CD4-positive, CD25-positive, alpha-beta regulatory T cell (primary cell): Measurements from ENCODE around the gene MC2R. TPM values are rescaled to one million over a fixed set of nuclear protein-coding genes. Genes with fewer than 3 reads are reported as not detected.

Experiments used
- ATAC-seq, 2 donors: fragments of 150-1000 bp; cut with Tn5 transposase; one replicate each; pipeline ENCODE4 v1.10.0; 2021; ENCODE audit warnings: low read depth in 2 of 2, moderate number of reproducible peaks in 2 of 2, moderate library complexity in 1 of 2
- DNase-seq, 3 donors: peaks; one replicate each; pipeline versions ENCODE4 v3.0.0 to v3.0.0-alpha.2; 2012 to 2022; ENCODE audit warnings: mixed read lengths in 1 of 3
- H3K27ac ChIP-seq: one replicate; pipeline ENCODE4 v1.7.0; 2013; ENCODE audit warnings: mild to moderate bottlenecking, low read length; ENCODE audit not compliant: insufficient read depth, poor library complexity, severe bottlenecking
- H3K27me3 ChIP-seq: one replicate; pipeline ENCODE4 v1.7.0; 2013; ENCODE audit warnings: low read length; ENCODE audit not compliant: control insufficient read depth, insufficient read depth
- H3K36me3 ChIP-seq: one replicate; pipeline ENCODE4 v1.7.0; 2013; ENCODE audit warnings: mild to moderate bottlenecking, low read length, moderate library complexity; ENCODE audit not compliant: control insufficient read depth, insufficient read depth
- H3K4me1 ChIP-seq: 2 replicates; pipeline ENCODE4 v1.7.0; 2013; ENCODE audit warnings: mild to moderate bottlenecking, low read length; ENCODE audit not compliant: insufficient read depth, control insufficient read depth, poor library complexity, severe bottlenecking
- H3K4me3 ChIP-seq: one replicate; pipeline ENCODE4 v1.7.0; 2013; ENCODE audit warnings: low read depth, mild to moderate bottlenecking, low read length, moderate library complexity
- H3K9me3 ChIP-seq, 2 experiments: 1 replicate in 1 of 2; 2 replicates in 1 of 2; pipeline ENCODE4 v1.7.0; 2013; ENCODE audit warnings: low read length in 2 of 2, mild to moderate bottlenecking in 1 of 2, moderate library complexity in 1 of 2; ENCODE audit not compliant: control insufficient read depth in 2 of 2
- H3K27ac Mint-ChIP-seq, 3 donors: one replicate each; pipeline ENCODE4 v1.8.0; 2020 to 2022; ENCODE audit warnings: mild to moderate bottlenecking in 3 of 3, mixed read lengths in 3 of 3, moderate library complexity in 2 of 3
- H3K27me3 Mint-ChIP-seq: one replicate; pipeline ENCODE4 v1.8.0; 2022; ENCODE audit warnings: mild to moderate bottlenecking, mixed read lengths
- H3K36me3 Mint-ChIP-seq: one replicate; pipeline ENCODE4 v1.8.0; 2020; ENCODE audit warnings: mixed read lengths
- H3K4me1 Mint-ChIP-seq, 4 donors: one replicate each; pipeline ENCODE4 v1.8.0; 2020 to 2022; ENCODE audit warnings: mixed read lengths in 4 of 4, mild to moderate bottlenecking in 1 of 4
- H3K4me3 Mint-ChIP-seq, 4 donors: one replicate each; pipeline ENCODE4 v1.8.0; 2020 to 2022; ENCODE audit warnings: mild to moderate bottlenecking in 4 of 4, mixed read lengths in 4 of 4, moderate library complexity in 3 of 4
- H3K9me3 Mint-ChIP-seq, 7 donors: one replicate each; pipeline ENCODE4 v1.8.0; 2020 to 2022; ENCODE audit warnings: mixed read lengths in 7 of 7, mild to moderate bottlenecking in 3 of 7, moderate library complexity in 2 of 7
- polyA plus RNA-seq, 4 donors: library from polyadenylated mRNA; unstranded; fragments of 300-500 nt; fragmentation: Illumina TruSeq; gene quantifications; one replicate each; pipeline ENCODE4 v1.2.3, GENCODE V29; 2021
- total RNA-seq: library from RNA; stranded (reverse); gene quantifications from one replicate; pipeline ENCODE4 v1.2.3, GENCODE V29; 2022

MC2R gene
- total and polyA plus RNA-seq, 5 donors from 2014 or later = not detected

- H3K4me3 ChIP-seq = no peak overlapping the region
- Mint-ChIP-seq H3K27me3 (no peaks in the 10 kb centered on the region), H3K27ac (no peak overlapping the region), H3K4me1 (no peaks in the 10 kb centered on the region), H3K4me3 (no peak overlapping the region), H3K36me3 (no peaks in the 10 kb centered on the region), H3K9me3 (peaks cover 0 to 2% (median 0%) of the 10 kb centered on the region in 7 donors)
- ATAC-seq (no peak), DNase-seq (no peak)
- peaks cover 10% of the 10 kb centered on the region for H3K27me3 ChIP-seq
- no peaks in the 10 kb centered on the region for H3K36me3 ChIP-seq
- H3K9me3 ChIP-seq = no peaks in the 10 kb centered on the region
- H3K27ac ChIP-seq = no peak overlapping the region
- no peaks in the 10 kb centered on the region for H3K4me1 ChIP-seq
These were observed 23.2 kb downstream of the MC2R start for GRCh38 chr18:13892098-13892497.

GRCh38 chr18:13890761-13891361, 24.5 kb downstream of the MC2R start:
- ATAC-seq (no peak), DNase-seq (no peak)
- Mint-ChIP-seq H3K4me3 (no peak overlapping the region), H3K4me1 (no peaks in the 10 kb centered on the region), H3K27ac (no peak overlapping the region), H3K9me3 (peaks cover 0 to 2% (median 0%) of the 10 kb centered on the region in 7 donors), H3K36me3 (no peaks in the 10 kb centered on the region), H3K27me3 (no peaks in the 10 kb centered on the region)
- Histone ChIP-seq H3K4me1 (no peaks in the 10 kb centered on the region), H3K36me3 (no peaks in the 10 kb centered on the region), H3K4me3 (no peak overlapping the region), H3K27me3 (peaks cover 10% of the 10 kb centered on the region), H3K9me3 (no peaks in the 10 kb centered on the region), H3K27ac (no peak overlapping the region)

- Histone ChIP-seq H3K27ac (no peak overlapping the region), H3K36me3 (no peaks in the 10 kb centered on the region), H3K4me1 (no peaks in the 10 kb centered on the region), H3K9me3 (no peaks in the 10 kb centered on the region), H3K27me3 (peaks cover 7% of the 10 kb centered on the region), H3K4me3 (no peak overlapping the region)
- H3K4me3 Mint-ChIP-seq = no peak overlapping the region
- H3K27me3 Mint-ChIP-seq = no peaks in the 10 kb centered on the region
- DNase-seq = no peak
- no peak for ATAC-seq
- no peaks in the 10 kb centered on the region for H3K4me1 Mint-ChIP-seq
- no peaks in the 10 kb centered on the region for H3K36me3 Mint-ChIP-seq
- peaks cover 0 to 2% (median 0%) of the 10 kb centered on the region in 7 donors for H3K9me3 Mint-ChIP-seq
- H3K27ac Mint-ChIP-seq = no peak overlapping the region
These were observed 25.7 kb downstream of the MC2R start for GRCh38 chr18:13889671-13890070.

- Mint-ChIP-seq H3K4me3 (no peak overlapping the region), H3K9me3 (peaks cover 0 to 2% (median 0%) of the 10 kb centered on the region in 7 donors), H3K4me1 (no peaks in the 10 kb centered on the region), H3K36me3 (no peaks in the 10 kb centered on the region), H3K27ac (peak overlapping the region in 1 of 3 donors; percentile 22), H3K27me3 (no peaks in the 10 kb centered on the region)
- no peak overlapping the region for H3K27ac ChIP-seq
- DNase-seq = no peak
- H3K4me1 ChIP-seq = no peaks in the 10 kb centered on the region
- no peak overlapping the region for H3K4me3 ChIP-seq
- no peaks in the 10 kb centered on the region for H3K9me3 ChIP-seq
- no peaks in the 10 kb centered on the region for H3K36me3 ChIP-seq
- no peak for ATAC-seq
- peaks cover 5% of the 10 kb centered on the region for H3K27me3 ChIP-seq
These were observed 27.1 kb downstream of the MC2R start for GRCh38 chr18:13888191-13888716.

GRCh38 chr18:13885009-13885408, 30.3 kb downstream of the MC2R start:
- Histone ChIP-seq H3K9me3 (no peaks in the 10 kb centered on the region), H3K4me1 (no peaks in the 10 kb centered on the region), H3K36me3 (no peaks in the 10 kb centered on the region), H3K27me3 (no peaks in the 10 kb centered on the region), H3K4me3 (no peak overlapping the region), H3K27ac (no peak overlapping the region)
- no peak overlapping the region for H3K4me3 Mint-ChIP-seq
- peaks cover 0 to 2% (median 0%) of the 10 kb centered on the region in 7 donors for H3K9me3 Mint-ChIP-seq
- no peak for DNase-seq
- no peak for ATAC-seq
- no peak overlapping the region for H3K27ac Mint-ChIP-seq
- H3K4me1 Mint-ChIP-seq = no peaks in the 10 kb centered on the region
- H3K27me3 Mint-ChIP-seq = no peaks in the 10 kb centered on the region
- H3K36me3 Mint-ChIP-seq = no peaks in the 10 kb centered on the region

- H3K27ac ChIP-seq = no peak overlapping the region
- peaks cover 0 to 1% (median 0%) of the 10 kb centered on the region in 7 donors for H3K9me3 Mint-ChIP-seq
- H3K27me3 Mint-ChIP-seq = peaks cover 4% of the 10 kb centered on the region
- H3K36me3 Mint-ChIP-seq = no peaks in the 10 kb centered on the region
- no peaks in the 10 kb centered on the region for H3K27me3 ChIP-seq
- H3K4me1 Mint-ChIP-seq = no peaks in the 10 kb centered on the region
- no peak overlapping the region for H3K4me3 Mint-ChIP-seq
- no peaks in the 10 kb centered on the region for H3K4me1 ChIP-seq
- no peak overlapping the region for H3K27ac Mint-ChIP-seq
- DNase-seq = no peak
- no peak overlapping the region for H3K4me3 ChIP-seq
- H3K36me3 ChIP-seq = no peaks in the 10 kb centered on the region
- ATAC-seq = no peak
- H3K9me3 ChIP-seq = no peaks in the 10 kb centered on the region
These were observed 35.4 kb downstream of the MC2R start for GRCh38 chr18:13879937-13880336.

- peaks cover 4% of the 10 kb centered on the region for H3K27me3 Mint-ChIP-seq
- H3K4me3 ChIP-seq = no peak overlapping the region
- DNase-seq (no peak), ATAC-seq (no peak)
- H3K27ac Mint-ChIP-seq = no peak overlapping the region
- H3K4me3 Mint-ChIP-seq = no peak overlapping the region
- no peaks in the 10 kb centered on the region for H3K4me1 Mint-ChIP-seq
- no peak overlapping the region for H3K27ac ChIP-seq
- no peaks in the 10 kb centered on the region for H3K9me3 ChIP-seq
- H3K4me1 ChIP-seq = no peaks in the 10 kb centered on the region
- H3K36me3 ChIP-seq = no peaks in the 10 kb centered on the region
- no peaks in the 10 kb centered on the region for H3K27me3 ChIP-seq
- H3K36me3 Mint-ChIP-seq = no peaks in the 10 kb centered on the region
- peaks cover 0 to 1% (median 0%) of the 10 kb centered on the region in 7 donors for H3K9me3 Mint-ChIP-seq
These were observed 35.8 kb downstream of the MC2R start for GRCh38 chr18:13879492-13879891.

- Histone ChIP-seq H3K4me3 (no peak overlapping the region), H3K9me3 (no peaks in the 10 kb centered on the region), H3K4me1 (no peaks in the 10 kb centered on the region), H3K36me3 (no peaks in the 10 kb centered on the region), H3K27ac (no peak overlapping the region), H3K27me3 (no peaks in the 10 kb centered on the region)
- Mint-ChIP-seq H3K27ac (no peak overlapping the region), H3K4me3 (no peak overlapping the region), H3K36me3 (no peaks in the 10 kb centered on the region), H3K4me1 (no peaks in the 10 kb centered on the region), H3K9me3 (peaks cover 0 to 1% (median 0%) of the 10 kb centered on the region in 7 donors), H3K27me3 (peaks cover 4% of the 10 kb centered on the region)
- ATAC-seq = no peak
- DNase-seq = no peak
These were observed 36.5 kb downstream of the MC2R start for GRCh38 chr18:13878857-13879256.
